ENCODE data around the gene SF3A2.

The SF3A2 gene

GRCh38 chr19:2243274-2244124 is 6.9 kb downstream of the SF3A2 start:
- DNase-seq, result no peak

- DNase-seq, result no peak
These were observed 7.4 kb downstream of the SF3A2 start for GRCh38 chr19:2244125-2244411.

GRCh38 chr19:2244486-2244885 is 7.9 kb downstream of the SF3A2 start:
- no peak for DNase-seq

GRCh38 chr19:2245273-2245672 is 8.6 kb downstream of the SF3A2 start:
- no peak for DNase-seq

GRCh38 chr19:2246014-2246620 is 9.5 kb downstream of the SF3A2 start:
- DNase-seq, result no peak

GRCh38 chr19:2246801-2247361 is 10.3 kb downstream of the SF3A2 start:
- no peak for DNase-seq

- DNase-seq, result no peak
These were observed 10.9 kb downstream of the SF3A2 start for GRCh38 chr19:2247433-2248101.

GRCh38 chr19:2248136-2249009 is 11.7 kb downstream of the SF3A2 start:
- DNase-seq, result no peak

- DNase-seq, result no peak
These were observed 12.6 kb downstream of the SF3A2 start, which contains the start of gene AMH for GRCh38 chr19:2249010-2249866. AMH (plus strand) TSS chr19:2249323; CDS start chr19:2249333, 10 bp downstream.

- no peak for DNase-seq
These were observed 13.5 kb downstream of the SF3A2 start for GRCh38 chr19:2249880-2250765.

GRCh38 chr19:2250766-2251105 is 14.1 kb downstream of the SF3A2 start:
- DNase-seq, result no peak

- no peak for DNase-seq
These were observed 14.8 kb downstream of the SF3A2 start for GRCh38 chr19:2251106-2252054.

GRCh38 chr19:2252055-2252796 is 15.6 kb downstream of the SF3A2 start:
- DNase-seq, result no peak

GRCh38 chr19:2252797-2253105 is 16.1 kb downstream of the SF3A2 start:
- no peak for DNase-seq

GRCh38 chr19:2253106-2254063 is 16.8 kb downstream of the SF3A2 start:
- no peak for DNase-seq

- DNase-seq, result no peak
These were observed 17.6 kb downstream of the SF3A2 start for GRCh38 chr19:2254064-2254872.

All from NCI-H748 treated with DMSO at 0.1 percent for 48 hours (cell line).